DND-41 (cell line): ENCODE data around the gene TBC1D22A.

Experiments used
- ATAC-seq: fragments of 200-7000 bp; cut with Tn5 transposase; 3 replicates; pipeline ENCODE4 v1.9.1; 2021; ENCODE audit warnings: low read depth; ENCODE audit not compliant: insufficient read depth
- DNase-seq: peaks from one replicate; pipeline ENCODE4 v3.0.0-alpha.2; 2020
- H2AFZ ChIP-seq: 2 replicates; pipeline ENCODE4 v1.6.0; 2012; ENCODE audit warnings: low read depth, low read length
- H3K27ac ChIP-seq: 2 replicates; pipeline ENCODE4 v1.5.1; 2012; ENCODE audit warnings: low read length, inconsistent platforms
- H3K27me3 ChIP-seq: fragments of 200-600 bp; sonication (generic); 2 replicates; pipeline ENCODE4 v1.6.0; 2012; ENCODE audit warnings: low read length, mild to moderate bottlenecking, inconsistent platforms; ENCODE audit not compliant: insufficient read depth, poor library complexity
- H3K36me3 ChIP-seq: 2 replicates; pipeline ENCODE4 v1.5.1; 2012; ENCODE audit warnings: low read length, inconsistent platforms; ENCODE audit not compliant: insufficient read depth
- H3K4me1 ChIP-seq: 2 replicates; pipeline ENCODE4 v1.5.1; 2012; ENCODE audit warnings: mild to moderate bottlenecking, low read length; ENCODE audit not compliant: insufficient read depth
- H3K4me2 ChIP-seq: 2 replicates; pipeline ENCODE4 v1.6.0; 2012; ENCODE audit warnings: mild to moderate bottlenecking, moderate library complexity, low read length, inconsistent platforms; ENCODE audit not compliant: insufficient read depth
- H3K4me3 ChIP-seq, 2 experiments: fragments of 200-600 bp in 1 of 2; shearing (Covaris generic) in 1 of 2; 2 replicates each; pipeline ENCODE4 v1.5.1; 2012 to 2016; ENCODE audit warnings: inconsistent platforms in 2 of 2, low read length in 2 of 2, mild to moderate bottlenecking in 2 of 2, low read depth in 1 of 2, moderate library complexity in 1 of 2
- H3K79me2 ChIP-seq: 2 replicates; pipeline ENCODE4 v1.6.0; 2012; ENCODE audit warnings: low read length, inconsistent platforms; ENCODE audit not compliant: insufficient read depth
- H3K9ac ChIP-seq: 2 replicates; pipeline ENCODE4 v1.6.0; 2012; ENCODE audit warnings: low read depth, mild to moderate bottlenecking, inconsistent platforms, low read length, moderate library complexity
- H3K9me3 ChIP-seq: 2 replicates; pipeline ENCODE4 v1.5.1; 2012; ENCODE audit warnings: low read length, moderate library complexity, mild to moderate bottlenecking, inconsistent platforms; ENCODE audit not compliant: insufficient read depth, severe bottlenecking
- H4K20me1 ChIP-seq: 2 replicates; pipeline ENCODE4 v1.6.0; 2012; ENCODE audit warnings: low read length; ENCODE audit not compliant: insufficient read depth
- EZH2 ChIP-seq: IDR thresholded peaks from 3 replicates; pipeline ENCODE4 v1.6.1; 2012; ENCODE audit warnings: borderline replicate concordance, low read depth, mild to moderate bottlenecking, moderate library complexity, low read length, inconsistent platforms; ENCODE audit not compliant: severe bottlenecking
- TF ChIP-seq, protein P1 (sequence below): IDR thresholded peaks from 2 replicates; pipeline ENCODE4 v1.5.1; 2012; ENCODE audit warnings: borderline replicate concordance, low read length, moderate library complexity, mild to moderate bottlenecking; ENCODE audit not compliant: poor library complexity, severe bottlenecking; ENCODE audit errors: extremely low read depth

The TBC1D22A gene

DNA sequence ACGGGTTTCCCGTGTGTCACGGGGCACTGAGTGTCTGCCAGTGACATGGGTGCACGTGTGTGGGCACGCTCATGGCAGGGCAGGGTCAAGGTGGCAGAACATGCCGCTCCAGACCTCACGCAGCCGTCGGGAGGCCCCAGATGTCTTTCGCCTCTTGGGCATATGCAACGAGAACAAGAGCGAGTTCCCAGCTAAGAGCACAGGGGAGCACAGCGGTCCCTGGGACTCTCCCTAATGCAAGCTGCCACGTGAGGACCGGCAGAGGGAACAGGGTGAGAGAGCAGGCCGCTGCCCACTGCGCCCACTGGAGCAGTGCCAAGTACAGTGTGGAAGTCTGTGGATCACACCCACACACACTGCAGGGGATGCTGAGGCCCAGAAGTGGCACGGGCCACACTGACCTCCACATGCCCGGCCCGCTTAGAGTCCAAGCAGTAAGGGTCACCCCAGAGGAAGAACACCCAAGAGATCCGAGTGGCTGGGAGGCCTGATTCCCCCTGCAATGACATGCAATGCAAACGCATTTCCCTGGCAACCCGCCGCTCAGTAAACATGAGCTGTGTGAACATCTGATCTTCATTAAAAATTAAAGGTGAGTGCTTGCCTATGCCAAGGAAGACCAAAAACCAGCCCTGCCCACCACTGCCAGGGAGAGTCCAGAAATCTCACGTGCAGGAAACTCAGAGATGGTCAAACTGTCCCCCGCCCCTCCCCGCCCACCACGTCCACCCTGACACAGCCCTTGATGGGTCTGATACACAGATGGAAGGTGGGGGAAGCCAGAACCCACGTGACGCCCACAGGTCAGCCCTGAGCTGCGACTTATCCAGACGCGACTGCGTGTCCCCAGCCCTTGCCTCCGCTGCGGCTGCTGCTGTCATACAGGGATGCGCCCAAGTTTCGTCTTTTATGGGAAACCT is 36.1 kb upstream of the TBC1D22A start:
- Histone ChIP-seq H3K9ac (no peak overlapping the region), H3K36me3 (peaks cover 73% of the 10 kb centered on the region), H3K27me3 (no peaks in the 10 kb centered on the region), H3K27ac (no peak overlapping the region), H3K9me3 (no peaks in the 10 kb centered on the region), H3K4me2 (no peak overlapping the region), H4K20me1 (peaks cover 78% of the 10 kb centered on the region), H3K4me1 (no peaks in the 10 kb centered on the region), H3K79me2 (peaks cover 95% of the 10 kb centered on the region), H3K4me3 (no peak overlapping the region), H2AFZ (no peak overlapping the region)
- no peak for ATAC-seq
- no peak for TF ChIP-seq EZH2
- TF ChIP-seq, protein P1, sequence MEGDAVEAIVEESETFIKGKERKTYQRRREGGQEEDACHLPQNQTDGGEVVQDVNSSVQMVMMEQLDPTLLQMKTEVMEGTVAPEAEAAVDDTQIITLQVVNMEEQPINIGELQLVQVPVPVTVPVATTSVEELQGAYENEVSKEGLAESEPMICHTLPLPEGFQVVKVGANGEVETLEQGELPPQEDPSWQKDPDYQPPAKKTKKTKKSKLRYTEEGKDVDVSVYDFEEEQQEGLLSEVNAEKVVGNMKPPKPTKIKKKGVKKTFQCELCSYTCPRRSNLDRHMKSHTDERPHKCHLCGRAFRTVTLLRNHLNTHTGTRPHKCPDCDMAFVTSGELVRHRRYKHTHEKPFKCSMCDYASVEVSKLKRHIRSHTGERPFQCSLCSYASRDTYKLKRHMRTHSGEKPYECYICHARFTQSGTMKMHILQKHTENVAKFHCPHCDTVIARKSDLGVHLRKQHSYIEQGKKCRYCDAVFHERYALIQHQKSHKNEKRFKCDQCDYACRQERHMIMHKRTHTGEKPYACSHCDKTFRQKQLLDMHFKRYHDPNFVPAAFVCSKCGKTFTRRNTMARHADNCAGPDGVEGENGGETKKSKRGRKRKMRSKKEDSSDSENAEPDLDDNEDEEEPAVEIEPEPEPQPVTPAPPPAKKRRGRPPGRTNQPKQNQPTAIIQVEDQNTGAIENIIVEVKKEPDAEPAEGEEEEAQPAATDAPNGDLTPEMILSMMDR: no peak
- no peak for DNase-seq

DNA sequence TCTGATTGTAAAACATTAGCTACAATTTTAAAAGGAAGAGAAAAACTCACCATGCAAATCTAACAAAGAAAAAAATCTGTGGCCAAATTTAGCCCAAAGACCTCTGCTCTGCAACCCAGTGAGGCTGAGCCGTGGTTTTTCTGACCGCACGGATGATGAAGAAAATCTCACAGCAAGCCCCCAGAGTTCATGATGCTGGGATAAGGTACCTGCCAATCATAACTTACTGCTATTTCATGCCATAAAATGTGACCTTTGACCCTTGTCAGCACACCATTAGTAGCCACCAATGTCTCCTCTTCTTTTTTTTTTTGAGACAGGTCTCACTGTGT is 35.5 kb upstream of the TBC1D22A start:
- Histone ChIP-seq H2AFZ (no peak overlapping the region), H3K27me3 (no peaks in the 10 kb centered on the region), H4K20me1 (peaks cover 78% of the 10 kb centered on the region), H3K4me1 (no peaks in the 10 kb centered on the region), H3K4me3 (no peak overlapping the region), H3K4me2 (no peak overlapping the region), H3K9ac (no peak overlapping the region), H3K27ac (no peak overlapping the region), H3K36me3 (peaks cover 74% of the 10 kb centered on the region), H3K79me2 (peaks cover 96% of the 10 kb centered on the region), H3K9me3 (no peaks in the 10 kb centered on the region)
- no peak for TF ChIP-seq EZH2
- TF ChIP-seq, protein P1: no peak
- no peak for ATAC-seq
- no peak for DNase-seq

DNA sequence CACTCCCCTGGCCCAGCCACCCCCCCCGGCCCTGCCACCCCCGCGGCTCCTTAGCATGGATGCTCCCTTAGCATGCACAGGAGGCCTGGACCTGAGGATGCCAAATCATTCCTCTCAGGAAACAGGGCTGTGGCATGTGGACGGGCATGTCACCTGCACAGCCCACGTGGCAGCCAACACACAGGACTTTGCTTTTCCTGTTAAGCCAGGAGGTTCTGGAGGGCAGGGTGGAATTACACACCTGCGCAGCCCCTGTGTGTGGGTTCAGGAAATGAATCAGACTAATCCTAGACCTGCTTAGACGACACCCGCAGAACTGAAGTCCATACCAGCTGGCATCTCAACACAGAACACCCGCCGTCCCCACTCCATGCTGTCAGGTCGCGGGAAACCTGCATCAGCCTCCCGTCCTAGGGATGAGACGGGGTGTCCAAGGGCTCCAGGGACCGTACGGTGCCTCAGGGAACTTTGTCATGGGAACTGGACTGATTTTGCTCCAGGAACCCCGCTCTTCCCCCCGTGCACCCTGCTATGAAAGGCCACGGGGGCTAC is 34.6 kb upstream of the TBC1D22A start:
- peaks cover 78% of the 10 kb centered on the region for H3K36me3 ChIP-seq
- no peak for ATAC-seq

More for the DNA sequence above, 34.6 kb upstream of the TBC1D22A start:
- H3K4me2 ChIP-seq: no peak overlapping the region
- no peaks in the 10 kb centered on the region for H3K27me3 ChIP-seq
- TF ChIP-seq, protein P1: no peak
- no peak for TF ChIP-seq EZH2
- H4K20me1 ChIP-seq: peaks cover 77% of the 10 kb centered on the region
- H3K79me2 ChIP-seq: peaks cover 97% of the 10 kb centered on the region
- no peaks in the 10 kb centered on the region for H3K4me1 ChIP-seq
- no peak overlapping the region for H3K4me3 ChIP-seq
- DNase-seq: no peak
- H3K9ac ChIP-seq: no peak overlapping the region
- H3K9me3 ChIP-seq: no peaks in the 10 kb centered on the region
- H3K27ac ChIP-seq: no peak overlapping the region
- H2AFZ ChIP-seq: no peak overlapping the region
